HG03159 (cell line): Measurements from ENCODE around the gene GRAMD1A.
A peak's percentile ranks its signal among the peaks of the same experiment; 100 is the strongest.
"Not testable (repeated sequence)": the region's sequence is repeated elsewhere in the genome, so short reads cannot be mapped to it uniquely, and the experiment has no call there.

ENCODE experiments used
- ATAC-seq: cut with Tn5 transposase; IDR thresholded peaks from one replicate; pipeline ENCODE4 v1.9.1; 2021; ENCODE audit warnings: mild to moderate bottlenecking, moderate library complexity; ENCODE audit not compliant: unreplicated experiment

Gene GRAMD1A

GRCh38 chr19:35051268-35051667, 51.1 kb downstream of the GRAMD1A start:
- not testable (repeated sequence) for ATAC-seq

GRCh38 chr19:35051796-35052195, 51.7 kb downstream of the GRAMD1A start:
- no peak for ATAC-seq

- no peak for ATAC-seq
Observed at GRCh38 chr19:35052599-35053190, 52.6 kb downstream of the GRAMD1A start.

- no peak for ATAC-seq
Observed at GRCh38 chr19:35053667-35054293, 53.7 kb downstream of the GRAMD1A start.

GRCh38 chr19:35054626-35055025, 54.5 kb downstream of the GRAMD1A start:
- no peak for ATAC-seq

- ATAC-seq: no peak
Observed at GRCh38 chr19:35055715-35056179, 55.6 kb downstream of the GRAMD1A start.

- no peak for ATAC-seq
Observed at GRCh38 chr19:35056513-35057063, 56.5 kb downstream of the GRAMD1A start.

- no peak for ATAC-seq
Observed at GRCh38 chr19:35058370-35058769, 58.2 kb downstream of the GRAMD1A start.

GRCh38 chr19:35059006-35059798, 59.1 kb downstream of the GRAMD1A start:
- ATAC-seq: no peak

GRCh38 chr19:35059799-35060091, 59.6 kb downstream of the GRAMD1A start:
- ATAC-seq: no peak

GRCh38 chr19:35060160-35060855, 60.2 kb downstream of the GRAMD1A start:
- ATAC-seq: no peak

- no peak for ATAC-seq
Observed at GRCh38 chr19:35061583-35062373, 61.7 kb downstream of the GRAMD1A start.

GRCh38 chr19:35062942-35063341, 62.8 kb downstream of the GRAMD1A start:
- no peak for ATAC-seq

GRCh38 chr19:35063940-35064818, 64.1 kb downstream of the GRAMD1A start:
- no peak for ATAC-seq

- ATAC-seq: no peak
Observed at GRCh38 chr19:35065574-35065973, 65.5 kb downstream of the GRAMD1A start.

- no peak for ATAC-seq
Observed at GRCh38 chr19:35066121-35066520, 66.0 kb downstream of the GRAMD1A start.

GRCh38 chr19:35066691-35067563, 66.8 kb downstream of the GRAMD1A start:
- ATAC-seq: peak; percentile 85

GRCh38 chr19:35068941-35069634, 69.0 kb downstream of the GRAMD1A start:
- no peak for ATAC-seq
